ENCODE measurements around the gene COPA.

Gene COPA

GRCh38 chr1:160261893-160262794, 80.9 kb downstream of the COPA start, which contains the start of gene DCAF8:
Gene DCAF8, minus strand, starts transcription at chr1:160262549. Its CDS starts 18,541 bp downstream, at chr1:160244008.
- DNase-seq = peak; percentile 98

- peak; percentile 91 for DNase-seq
These were observed 81.5 kb downstream of the COPA start for GRCh38 chr1:160261556-160261892.

GRCh38 chr1:160260406-160261382, 82.4 kb downstream of the COPA start:
- DNase-seq = no peak

- no peak for DNase-seq
These were observed 84.8 kb downstream of the COPA start for GRCh38 chr1:160258177-160258798.

- no peak for DNase-seq
These were observed 85.5 kb downstream of the COPA start for GRCh38 chr1:160257411-160258015.

GRCh38 chr1:160256396-160257046, 86.5 kb downstream of the COPA start:
- DNase-seq = no peak

- no peak for DNase-seq
These were observed 87.2 kb downstream of the COPA start for GRCh38 chr1:160255781-160256300.

GRCh38 chr1:160251687-160252526, 91.1 kb downstream of the COPA start:
- peak; percentile 69 for DNase-seq

- no peak for DNase-seq
These were observed 92.0 kb downstream of the COPA start for GRCh38 chr1:160251011-160251410.

- DNase-seq = no peak
These were observed 96.0 kb downstream of the COPA start for GRCh38 chr1:160247053-160247452.

- DNase-seq = no peak
These were observed 97.6 kb downstream of the COPA start for GRCh38 chr1:160245434-160245833.

- DNase-seq = no peak
These were observed 98.8 kb downstream of the COPA start for GRCh38 chr1:160244209-160244608.

- DNase-seq = no peak
These were observed 99.3 kb downstream of the COPA start for GRCh38 chr1:160243767-160244166.

GRCh38 chr1:160239582-160240299, 103.3 kb downstream of the COPA start:
- DNase-seq = no peak
